Aorta (tissue), 5 donors: ENCODE results near the gene PAK6. TPM values are rescaled to one million over a fixed set of nuclear protein-coding genes. Genes with fewer than 3 reads are reported as not detected.
A peak's percentile ranks its signal among the peaks of the same experiment; 100 is the strongest.

Experiments
- ATAC-seq: fragments of 200-7000 bp; cut with Tn5 transposase; one replicate; pipeline ENCODE4 v1.9.1; 2022; ENCODE audit warnings: moderate library complexity; ENCODE audit not compliant: low FRiP score
- DNase-seq, 2 donors: peaks; one replicate each; pipeline ENCODE4 v3.0.0-alpha.2; 2020
- H3K27ac ChIP-seq, 2 donors: one replicate each; pipeline ENCODE4 v1.5.1; 2013; ENCODE audit warnings: low read length in 2 of 2, mild to moderate bottlenecking in 2 of 2, moderate library complexity in 2 of 2, control low read depth in 1 of 2, inconsistent platforms in 1 of 2, low read depth in 1 of 2
- H3K27me3 ChIP-seq, 2 donors: one replicate each; pipeline ENCODE4 v1.6.1; 2013; ENCODE audit warnings: control low read depth in 1 of 2, low read length in 1 of 2, mild to moderate bottlenecking in 1 of 2, moderate library complexity in 1 of 2; ENCODE audit not compliant: insufficient read depth in 2 of 2, control insufficient read depth in 1 of 2
- H3K36me3 ChIP-seq, 2 donors: one replicate each; pipeline ENCODE4 v1.6.1; 2013; ENCODE audit warnings: control low read depth in 1 of 2, low read length in 1 of 2, mild to moderate bottlenecking in 1 of 2; ENCODE audit not compliant: insufficient read depth in 2 of 2, control insufficient read depth in 1 of 2
- H3K4me1 ChIP-seq, 2 donors: one replicate each; pipeline ENCODE4 v1.6.1; 2013; ENCODE audit warnings: low read length in 2 of 2, control low read depth in 1 of 2, mild to moderate bottlenecking in 1 of 2, moderate library complexity in 1 of 2; ENCODE audit not compliant: insufficient read depth in 2 of 2, control insufficient read depth in 1 of 2
- H3K4me3 ChIP-seq, 2 donors: one replicate each; pipeline ENCODE4 v1.5.1; 2013; ENCODE audit warnings: low read length in 2 of 2, control low read depth in 1 of 2, mild to moderate bottlenecking in 1 of 2
- H3K9me3 ChIP-seq: one replicate; pipeline ENCODE4 v1.6.1; 2013; ENCODE audit warnings: mild to moderate bottlenecking, low read length; ENCODE audit not compliant: control insufficient read depth
- WGBS, 2 donors: extraction: QIAGEN DNeasy Blood & Tissue Kit; methylation state at CpG; one replicate each; pipeline ENCODE4 v1.1.7; 2013; 5-methylcytosine and 5-hydroxymethylcytosine counted together
- intact Hi-C, 2 donors: fragments of 100-400 bp; cut with DNase I; formaldehyde crosslinking; loops; one replicate each; pipeline versions ENCODE4 v1.14.2 to v1.15.0; 2022
- polyA plus RNA-seq, 2 donors: library from polyadenylated mRNA; stranded (reverse); fragments of 200-250 nt; gene quantifications; one replicate each; pipeline ENCODE4 v1.2.3, GENCODE V29; 2013
- total RNA-seq, 2 donors: library from RNA; stranded (reverse); fragmentation: NEBNext Ultra II Directional; extraction: Animal tissue kit (Norgen Biotek cat#: 25700); gene quantifications; one replicate each; pipeline ENCODE4 v1.2.1, GENCODE V29; 2021
- donor health status: healthy with polysubstance abuse.
- donor health status: Bipolar disorder and iron deficiency.
- donor health status: DM: no; HTN: no; CAD: no.
- donor health status: DM: no; HTN: no; CAD: no.
- donor health status: DM: yes; HTN: yes; CAD: no.

Gene PAK6
- total and polyA plus RNA-seq, 4 donors: 0.81 to 0.91 TPM; not detected in 2

- Histone ChIP-seq H3K27ac (peak overlapping the region in 1 of 2 donors; percentile 86), H3K4me1 (peaks cover 0 to 3% of the 10 kb centered on the region in 2 donors), H3K4me3 (peak overlapping the region in 1 of 2 donors; percentile 30), H3K9me3 (no peaks in the 10 kb centered on the region), H3K27me3 (no peaks in the 10 kb centered on the region), H3K36me3 (no peaks in the 10 kb centered on the region)
- ATAC-seq (peak; percentile 45), DNase-seq (peak in 1 of 2 donors; percentile 69)
- 6% methylated on average over 26 of the region's 26 CpGs for WGBS, 2 donors
- intact Hi-C loops: loop anchor here (2.0 to 5.0 kb wide), 4 partner anchors 16 to 100 kb away; partner anchors contain the start of gene CCDC9B (in 1 of the 2)
These were observed 83.8 kb downstream of the PAK6 start for GRCh38 chr15:40322531-40323238.

- no peaks in the 10 kb centered on the region for H3K9me3 ChIP-seq
These were observed 84.5 kb downstream of the PAK6 start, which contains the start of gene INAFM2 for GRCh38 chr15:40323239-40323952. INAFM2 (plus strand) TSS chr15:40323692; CDS start chr15:40324056, 364 bp downstream.

GRCh38 chr15:40323953-40324937 lies 85.4 kb downstream of the PAK6 start:
- 0 to 1% methylated on average over 54 to 101 of the region's 101 CpGs for WGBS, 2 donors
- Histone ChIP-seq H3K4me1 (peaks cover 3 to 5% of the 10 kb centered on the region in 2 donors), H3K36me3 (no peaks in the 10 kb centered on the region), H3K27ac (peak overlapping the region; percentile 91 to 95), H3K27me3 (no peaks in the 10 kb centered on the region), H3K9me3 (no peaks in the 10 kb centered on the region), H3K4me3 (peak overlapping the region; percentile 96 to 97)
- intact Hi-C loops: loop anchor here (2.0 to 5.0 kb wide), 4 partner anchors 15 to 98 kb away; partner anchors contain the start of gene CCDC9B (in 1 of the 2)
- DNase-seq (peak; percentile 69 to 86), ATAC-seq (no peak)

More at GRCh38 chr15:40323239-40323952, 84.5 kb downstream of the PAK6 start, which contains the start of gene INAFM2:
- intact Hi-C loops: loop anchor here (2.0 to 5.0 kb wide), 4 partner anchors 15 to 99 kb away; partner anchors contain the start of gene CCDC9B (in 1 of the 2)
- peak within 1 kb of the TSS; percentile 91 to 95 for H3K27ac ChIP-seq
- WGBS, 2 donors: 0% methylated on average over 50 to 103 of the region's 103 CpGs
- no peaks in the 10 kb centered on the region for H3K27me3 ChIP-seq
- no peaks in the 10 kb centered on the region for H3K36me3 ChIP-seq
- H3K4me3 ChIP-seq: peak within 1 kb of the TSS; percentile 96 to 97
- ATAC-seq: peak; percentile 92
- H3K4me1 ChIP-seq: peaks cover 0 to 5% of the 10 kb centered on the region in 2 donors
- peak; percentile 96 to 97 for DNase-seq

- peak overlapping the region; percentile 70 to 95 for H3K27ac ChIP-seq
- intact Hi-C loops: no loop called here
- WGBS, 2 donors: 16 to 28% methylated on average over 2 of the region's 2 CpGs
- no peaks in the 10 kb centered on the region for H3K27me3 ChIP-seq
- no peaks in the 10 kb centered on the region for H3K9me3 ChIP-seq
- ATAC-seq: no peak
- peak overlapping the region; percentile 96 to 97 for H3K4me3 ChIP-seq
- no peak for DNase-seq
- peaks cover 5% of the 10 kb centered on the region in 2 donors for H3K4me1 ChIP-seq
- H3K36me3 ChIP-seq: no peaks in the 10 kb centered on the region
These were observed 86.3 kb downstream of the PAK6 start for GRCh38 chr15:40325188-40325587.

- WGBS, 2 donors: 47% methylated on average over 2 of the region's 2 CpGs
- H3K36me3 ChIP-seq: no peaks in the 10 kb centered on the region
- no peak overlapping the region for H3K27ac ChIP-seq
- intact Hi-C loops: no loop called here
- no peaks in the 10 kb centered on the region for H3K27me3 ChIP-seq
- DNase-seq (no peak), ATAC-seq (no peak)
- H3K4me3 ChIP-seq: peak overlapping the region; percentile 96 to 97
- no peaks in the 10 kb centered on the region for H3K9me3 ChIP-seq
- H3K4me1 ChIP-seq: peaks cover 5% of the 10 kb centered on the region in 2 donors
These were observed 86.8 kb downstream of the PAK6 start for GRCh38 chr15:40325700-40326099.

Other genes with a start within 250 kb of the PAK6 start
- 100 to 1,000 TPM; 154 to 161 TPM for gene SRP14, start 199.9 kb upstream of the PAK6 start, total RNA-seq
- 100 to 1,000 TPM; 367 to 437 TPM for gene SRP14, start 199.9 kb upstream of the PAK6 start, polyA plus RNA-seq
- gene BMF, start 130.2 kb upstream of the PAK6 start, total RNA-seq: 10 to 100 TPM in 1 of 2 donors, 1 to 10 TPM in 1; 6.0 to 17.3 TPM
- gene BMF, start 130.2 kb upstream of the PAK6 start, polyA plus RNA-seq: 1 to 10 TPM; 4.3 to 5.6 TPM
- 1 to 10 TPM in 1 of 2 donors, under 1 TPM in 1; 0.84 to 5.0 TPM for gene BUB1B, start 78.0 kb upstream of the PAK6 start, total RNA-seq
- gene BUB1B, start 78.0 kb upstream of the PAK6 start, polyA plus RNA-seq: 1 to 10 TPM in 1 of 2 donors, under 1 TPM in 1; 0.51 to 3.0 TPM
- not detected for gene ANKRD63, start 44.0 kb downstream of the PAK6 start, total RNA-seq
- gene ANKRD63, start 44.0 kb downstream of the PAK6 start, polyA plus RNA-seq: not detected
- gene PLCB2, start 68.9 kb downstream of the PAK6 start, total RNA-seq: 10 to 100 TPM; 23.6 to 55.8 TPM
- gene PLCB2, start 68.9 kb downstream of the PAK6 start, polyA plus RNA-seq: 1 to 10 TPM; 5.8 to 7.2 TPM
- 10 to 100 TPM; 59.4 to 70.0 TPM for gene INAFM2, start 84.6 kb downstream of the PAK6 start, total RNA-seq
- 10 to 100 TPM; 26.0 to 53.6 TPM for gene INAFM2, start 84.6 kb downstream of the PAK6 start, polyA plus RNA-seq
- gene CCDC9B, start 101.9 kb downstream of the PAK6 start, total RNA-seq: 10 to 100 TPM; 59.6 to 66.6 TPM
- 10 to 100 TPM; 16.2 to 44.2 TPM for gene CCDC9B, start 101.9 kb downstream of the PAK6 start, polyA plus RNA-seq
- gene PHGR1, start 112.0 kb downstream of the PAK6 start, total RNA-seq: not detected
- gene PHGR1, start 112.0 kb downstream of the PAK6 start, polyA plus RNA-seq: 1,000 to 10,000 TPM in 1 of 2 donors, 10 to 100 TPM in 1; 45.9 to 1,323 TPM
- gene DISP2, start 119.2 kb downstream of the PAK6 start, total RNA-seq: under 1 TPM; 0.49 to 0.60 TPM
- under 1 TPM; 0.08 to 0.13 TPM for gene DISP2, start 119.2 kb downstream of the PAK6 start, polyA plus RNA-seq
- gene KNSTRN, start 143.7 kb downstream of the PAK6 start, total RNA-seq: 1 to 10 TPM; 3.1 to 6.6 TPM
- 1 to 10 TPM; 4.1 to 7.6 TPM for gene KNSTRN, start 143.7 kb downstream of the PAK6 start, polyA plus RNA-seq
- gene IVD, start 166.7 kb downstream of the PAK6 start, total RNA-seq: 10 to 100 TPM; 41.7 to 63.0 TPM
- gene IVD, start 166.7 kb downstream of the PAK6 start, polyA plus RNA-seq: 10 to 100 TPM; 16.4 to 48.4 TPM
- 10 to 100 TPM; 17.5 to 21.2 TPM for gene BAHD1, start 201.9 kb downstream of the PAK6 start, total RNA-seq
- gene BAHD1, start 201.9 kb downstream of the PAK6 start, polyA plus RNA-seq: 1 to 10 TPM; 4.8 to 9.4 TPM
- gene CHST14, start 231.9 kb downstream of the PAK6 start, total RNA-seq: 10 to 100 TPM; 14.0 to 21.4 TPM
- gene CHST14, start 231.9 kb downstream of the PAK6 start, polyA plus RNA-seq: 10 to 100 TPM in 1 of 2 donors, 1 to 10 TPM in 1; 2.8 to 15.6 TPM